MV-4-11 (cell line): ENCODE measurements around the gene ABCA4.
"Not testable (repeated sequence)": the region's sequence is repeated elsewhere in the genome, so short reads cannot be mapped to it uniquely, and the experiment has no call there.

Experiments used
- DNase-seq: peaks from one replicate; lab custom pipeline; 2025; lab: John Stamatoyannopoulos, UW

Gene ABCA4

DNA sequence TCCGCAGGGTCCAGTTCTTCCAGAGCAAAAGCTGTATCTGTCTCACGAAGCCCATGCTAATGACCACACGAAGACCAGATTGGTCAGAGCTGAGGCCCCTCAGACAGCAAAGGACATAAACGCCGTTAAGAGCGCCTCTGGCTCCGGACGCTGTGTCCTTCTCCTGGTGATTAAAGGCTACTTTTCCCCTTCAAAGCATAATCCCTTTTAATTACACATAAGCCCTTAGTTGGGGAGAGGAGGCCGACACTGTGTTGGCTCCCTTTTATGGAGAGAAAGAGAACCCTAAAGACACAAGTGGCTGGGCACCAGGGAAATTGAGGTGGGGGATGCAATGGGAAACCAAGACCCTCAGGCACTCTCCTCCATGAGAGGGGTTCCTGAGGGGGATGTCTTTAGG lies at the start of gene ABCA4:
Gene ABCA4, minus strand, starts transcription at position 158 of the 400 bp plus-strand sequence. Its CDS starts 103 bp downstream, at position 55.
- DNase-seq = no peak

GRCh38 chr1:94169126-94169525 lies 48.2 kb upstream of the ABCA4 start:
- DNase-seq = no peak

DNA sequence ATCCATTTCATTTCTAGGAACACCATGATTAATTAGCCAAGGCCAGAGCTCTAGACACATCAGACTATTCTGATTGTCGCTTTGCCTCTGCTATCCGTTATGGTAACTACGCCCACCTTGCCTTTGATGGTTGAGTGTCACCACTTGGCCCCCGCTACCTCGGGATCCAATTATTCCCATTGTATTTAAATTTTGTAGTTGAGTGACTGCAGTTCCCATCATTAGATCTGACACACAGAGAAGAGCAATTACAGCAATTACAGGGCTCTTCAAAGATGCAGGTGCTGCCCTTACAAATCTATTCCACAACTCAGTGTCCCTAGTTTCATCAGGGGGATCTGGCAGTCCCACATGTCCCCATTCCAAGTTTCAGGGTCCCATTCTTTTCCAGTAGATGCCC lies 44.9 kb upstream of the ABCA4 start:
- no peak for DNase-seq

DNA sequence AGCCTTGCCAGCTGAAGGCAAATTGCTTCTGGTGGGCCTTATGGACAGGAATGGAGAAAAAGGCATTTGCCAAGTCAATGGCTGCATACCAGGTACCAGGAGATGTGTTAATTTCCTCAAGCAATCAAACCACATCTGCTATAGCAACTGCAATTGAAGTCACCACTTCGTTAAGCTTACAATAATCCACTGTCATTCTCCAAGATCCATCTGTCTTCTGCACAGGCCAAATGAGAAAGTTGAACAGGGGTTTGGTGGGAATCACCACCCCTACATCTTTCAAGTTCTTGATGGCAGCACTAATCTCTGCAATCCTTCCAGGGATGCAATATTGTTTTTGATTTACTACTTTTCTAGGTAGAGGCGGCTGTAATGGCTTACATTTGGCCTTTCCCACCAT lies 43.9 kb upstream of the ABCA4 start:
- DNase-seq = not testable (repeated sequence)

DNA sequence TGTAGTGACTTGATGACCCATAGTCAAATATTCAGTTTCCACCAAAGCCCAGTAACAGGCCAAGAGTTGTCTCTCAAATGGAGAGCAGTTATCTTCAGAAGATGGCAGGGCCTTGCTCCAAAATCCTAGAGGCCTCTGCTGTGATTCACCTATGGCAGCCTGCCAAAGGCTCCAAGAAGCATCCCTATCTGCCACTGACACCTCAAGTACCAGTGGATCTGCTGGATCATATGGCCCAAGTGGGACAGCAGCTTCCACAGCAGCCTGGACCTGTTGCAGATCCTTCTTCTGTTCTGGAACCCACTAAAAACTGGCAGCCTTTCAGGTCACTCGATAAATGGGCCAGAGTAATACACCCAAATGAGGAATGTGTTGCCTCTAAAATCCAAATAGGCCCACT lies 43.2 kb upstream of the ABCA4 start:
- DNase-seq = not testable (repeated sequence)

GRCh38 chr1:94163249-94163648 lies 42.3 kb upstream of the ABCA4 start:
- DNase-seq = not testable (repeated sequence)

DNA sequence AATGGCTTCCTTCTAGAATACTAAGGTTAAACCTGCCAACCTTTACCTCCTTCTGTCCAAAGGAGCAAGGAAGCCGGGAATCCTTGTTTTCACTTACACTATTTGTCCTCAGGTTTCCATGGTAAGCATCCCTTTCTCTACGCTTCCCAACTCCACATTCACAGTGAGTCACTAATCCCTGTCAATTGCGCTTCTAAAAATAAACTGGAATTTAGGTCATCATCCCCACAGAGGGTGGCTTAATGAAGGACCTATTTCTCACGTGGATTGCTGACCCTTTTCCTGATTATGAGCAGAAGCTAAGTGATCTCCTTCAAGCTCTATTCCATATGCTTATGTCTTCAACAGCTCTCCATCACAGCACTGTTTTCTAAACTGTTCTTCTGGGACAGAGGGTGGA lies 39.9 kb upstream of the ABCA4 start:
- no peak for DNase-seq

GRCh38 chr1:94156096-94156625 lies 35.2 kb upstream of the ABCA4 start:
- DNase-seq = no peak

DNA sequence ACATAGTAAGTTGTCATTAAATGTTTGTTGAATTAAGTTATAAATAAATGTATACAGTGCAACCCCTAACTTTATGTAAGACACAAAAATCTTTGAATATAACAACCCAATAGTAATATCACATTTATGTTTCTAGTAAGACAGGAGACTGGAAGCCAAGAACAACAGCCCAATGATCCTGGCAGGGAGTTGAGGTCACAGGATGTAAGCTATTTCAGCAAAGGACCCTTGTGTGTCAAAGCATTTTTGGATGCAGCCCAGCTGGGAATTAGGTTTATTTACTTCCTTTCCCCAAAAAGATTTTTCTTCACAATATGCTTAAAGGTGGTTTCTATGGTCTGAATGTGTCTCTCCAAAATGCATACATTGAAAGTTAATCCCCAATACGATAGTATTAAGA lies 34.0 kb upstream of the ABCA4 start:
- DNase-seq = no peak

DNA sequence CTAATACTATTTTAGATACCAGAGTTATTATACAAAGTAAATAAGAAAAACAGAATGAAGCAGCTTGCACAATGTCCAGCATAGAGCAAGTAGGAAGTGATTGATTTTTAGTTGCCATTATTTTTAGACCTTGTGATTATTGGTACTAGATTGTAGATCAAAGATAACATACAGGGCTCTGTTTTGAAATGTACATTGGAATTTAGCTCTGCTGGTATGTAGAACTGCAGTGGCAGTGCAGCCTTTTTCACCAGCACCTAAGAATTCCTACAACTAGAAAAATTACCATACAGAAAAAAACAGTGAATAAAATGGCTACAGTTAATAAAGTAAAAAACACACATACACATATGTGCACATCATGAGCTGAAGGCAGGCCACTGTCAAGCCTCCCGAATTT lies 32.2 kb upstream of the ABCA4 start:
- DNase-seq = no peak

- DNase-seq = not testable (repeated sequence)
Measured at GRCh38 chr1:94149166-94149565, 28.2 kb upstream of the ABCA4 start.

DNA sequence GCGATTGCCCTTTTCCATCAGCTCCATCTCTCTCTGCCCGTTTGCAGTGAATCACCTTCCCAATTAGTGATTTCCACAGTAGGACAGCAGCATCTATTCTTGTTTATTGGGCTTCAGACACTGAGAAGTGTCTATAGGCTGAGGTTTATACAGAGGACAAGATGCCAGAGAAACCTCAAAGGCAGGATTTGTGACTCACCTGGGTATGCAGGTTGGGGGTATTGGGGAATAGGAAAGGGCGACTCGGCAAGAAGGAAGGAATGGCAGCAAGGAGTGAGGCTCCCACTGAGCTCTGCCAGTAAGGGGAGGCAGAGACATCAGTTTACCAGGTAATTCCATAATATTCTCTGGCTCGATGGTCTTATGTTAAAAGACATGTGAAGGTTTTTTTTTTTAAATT lies 25.3 kb upstream of the ABCA4 start:
- DNase-seq = no peak

DNA sequence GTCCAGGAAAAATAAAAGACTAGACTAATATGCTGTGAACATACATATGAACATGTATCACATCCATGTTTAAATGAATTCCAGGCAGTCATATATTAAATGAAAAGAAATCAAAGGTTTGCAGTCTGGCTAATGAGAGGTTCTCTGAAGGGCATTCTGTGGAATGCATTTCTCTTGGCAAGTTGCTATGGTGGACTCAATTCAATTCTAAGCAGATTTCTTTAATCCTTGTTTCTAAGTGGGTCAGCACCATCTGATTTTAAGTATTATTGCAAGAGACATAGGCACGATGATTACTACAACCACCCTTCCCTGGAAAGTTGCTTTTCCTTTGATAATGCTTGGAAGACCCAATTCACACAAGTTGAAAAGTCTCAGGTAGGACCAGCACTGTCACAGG lies 23.9 kb upstream of the ABCA4 start:
- no peak for DNase-seq

DNA sequence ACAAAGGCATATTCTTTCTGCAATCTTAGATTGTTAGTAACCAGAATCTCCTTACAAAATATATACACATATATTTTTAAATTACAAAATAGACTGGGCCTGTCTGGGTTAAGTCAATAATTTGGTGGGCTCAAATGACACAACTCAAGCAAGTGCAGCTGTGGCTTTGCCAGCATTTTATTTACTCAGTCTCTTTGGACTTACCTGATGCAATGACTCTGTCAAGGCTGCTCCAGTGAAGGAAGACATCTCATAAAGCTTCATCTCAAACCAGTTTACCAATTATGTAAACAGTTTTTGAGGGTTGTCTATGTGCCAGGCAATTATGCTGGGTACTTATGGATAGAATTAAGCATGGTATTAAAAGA lies 22.8 kb upstream of the ABCA4 start:
- no peak for DNase-seq

- no peak for DNase-seq
Measured at GRCh38 chr1:94143173-94143808, 22.3 kb upstream of the ABCA4 start.

GRCh38 chr1:94142583-94142982 lies 21.6 kb upstream of the ABCA4 start:
- DNase-seq = no peak

DNA sequence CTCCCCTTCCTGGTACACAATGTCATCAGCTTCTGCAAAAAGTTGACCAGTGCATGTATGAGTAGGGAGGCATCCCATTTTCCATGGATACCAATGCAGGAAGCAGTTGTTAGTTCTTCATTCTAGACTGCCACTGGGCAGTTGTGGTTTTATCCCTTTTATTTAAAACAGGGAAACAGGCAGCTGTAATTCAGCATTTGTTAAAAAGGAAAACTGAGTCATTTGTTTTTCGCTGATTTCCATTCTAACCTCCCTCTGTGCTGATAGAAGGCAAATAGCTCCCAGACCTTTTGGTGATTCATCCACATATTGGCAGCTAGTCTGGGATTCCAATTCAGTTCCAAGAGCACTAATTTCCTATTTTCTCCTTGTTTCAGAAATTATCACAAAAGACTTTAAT lies 21.1 kb upstream of the ABCA4 start:
- DNase-seq = no peak

DNA sequence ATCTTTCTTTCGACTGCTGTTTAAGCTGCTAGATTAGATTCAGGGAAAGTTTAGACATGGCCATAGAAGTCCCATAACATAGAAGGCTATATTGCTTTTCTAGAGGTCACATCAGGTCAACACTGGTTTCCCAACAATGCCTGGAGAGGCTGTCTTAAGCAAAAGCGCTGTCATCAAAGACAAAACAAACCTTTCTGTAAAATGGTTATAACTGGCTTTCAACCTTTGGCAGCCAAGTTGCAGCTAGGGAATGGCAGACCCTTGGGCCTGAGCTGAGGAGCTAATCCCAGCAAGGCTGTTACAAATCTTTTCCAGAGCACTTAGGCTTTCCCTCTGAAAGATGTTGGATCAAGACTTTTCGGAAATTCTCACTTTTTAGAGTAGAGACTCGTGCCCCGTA lies 11.2 kb upstream of the ABCA4 start:
- no peak for DNase-seq

DNA sequence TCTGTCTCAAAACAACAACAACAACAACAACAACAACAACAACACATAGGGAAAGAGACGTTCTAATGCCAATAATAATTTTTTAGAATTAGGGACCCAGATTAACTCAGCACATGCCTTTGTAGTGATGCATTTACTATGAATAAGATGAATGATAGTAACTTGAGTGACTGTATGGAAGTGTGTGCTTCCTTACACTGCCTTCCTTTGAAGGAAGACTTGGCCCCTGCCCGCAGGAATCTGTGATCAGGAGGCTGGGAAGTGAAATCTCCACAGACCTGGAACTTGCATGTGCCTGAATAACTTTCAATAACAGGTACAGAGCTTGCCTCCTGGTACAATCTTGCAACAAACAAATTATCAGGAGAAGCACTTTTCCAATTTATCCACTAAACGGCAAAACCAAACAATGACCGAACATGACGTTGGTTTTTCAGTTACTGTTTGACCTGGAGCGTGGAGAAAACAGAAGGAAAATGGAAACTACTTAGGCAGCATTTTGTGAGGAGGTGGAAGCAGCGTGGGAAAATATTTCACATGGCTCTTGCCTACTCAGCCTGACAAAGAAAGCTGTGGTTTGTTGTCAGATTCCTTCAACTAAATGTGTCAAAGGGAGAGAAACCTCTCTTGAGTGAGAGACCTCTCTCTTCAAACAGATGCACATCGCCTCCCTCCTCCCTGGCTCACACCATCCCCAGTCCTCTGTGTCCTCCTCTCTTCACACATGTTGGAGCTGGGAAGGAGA lies 10.1 kb upstream of the ABCA4 start:
- no peak for DNase-seq

DNA sequence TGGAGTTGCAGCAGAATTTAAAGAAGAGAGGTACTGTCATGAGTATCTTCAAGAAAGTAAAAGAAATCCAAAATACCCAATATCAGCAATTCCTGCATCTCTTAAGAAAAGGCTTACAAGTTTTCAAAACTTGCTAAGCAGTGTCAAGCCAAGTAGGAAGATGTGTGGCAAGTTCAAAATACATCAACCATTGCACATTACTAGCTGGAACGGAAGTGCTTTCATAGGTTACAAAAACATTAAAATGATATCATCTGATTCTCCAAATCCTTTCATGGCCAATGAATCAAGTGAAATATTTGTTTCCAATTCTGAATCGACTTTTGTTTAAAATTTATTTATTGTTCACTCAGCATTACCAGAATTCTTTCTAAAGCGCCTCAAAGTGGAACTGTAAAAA lies 5.7 kb upstream of the ABCA4 start:
- no peak for DNase-seq

GRCh38 chr1:94125551-94126514 lies 4.9 kb upstream of the ABCA4 start:
- DNase-seq = no peak

DNA sequence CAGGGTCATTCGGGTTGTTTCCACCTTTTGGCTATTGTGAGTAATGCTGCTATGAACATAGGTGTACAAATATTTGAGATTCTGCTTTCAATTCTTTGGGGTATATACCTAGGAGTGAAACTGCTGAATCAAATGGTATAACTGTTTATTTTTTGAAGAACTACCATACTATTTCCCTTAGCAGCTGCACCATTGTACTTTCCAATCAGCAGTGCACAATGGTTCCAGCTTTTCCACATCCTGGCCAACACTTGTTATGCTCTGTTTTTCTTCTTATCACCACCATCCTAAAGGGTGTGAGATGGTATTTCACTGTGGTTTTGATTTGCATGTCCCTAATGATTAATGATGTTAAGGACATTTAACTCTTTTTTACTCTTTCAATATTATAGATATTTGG lies 3.6 kb upstream of the ABCA4 start:
- DNase-seq = no peak
